VCaP (cell line): ENCODE results near the gene GLRX.

Source experiments
- H3K27ac ChIP-seq: fragments of 450-650 bp; 2 replicates; pipeline ENCODE4 v1.5.1; 2017
- CTCF ChIP-seq: fragments of 450-650 bp; conservative IDR thresholded peaks from 2 replicates; pipeline ENCODE4 v1.5.1; 2017; ENCODE audit warnings: mild to moderate bottlenecking, moderate library complexity

Gene GLRX

DNA sequence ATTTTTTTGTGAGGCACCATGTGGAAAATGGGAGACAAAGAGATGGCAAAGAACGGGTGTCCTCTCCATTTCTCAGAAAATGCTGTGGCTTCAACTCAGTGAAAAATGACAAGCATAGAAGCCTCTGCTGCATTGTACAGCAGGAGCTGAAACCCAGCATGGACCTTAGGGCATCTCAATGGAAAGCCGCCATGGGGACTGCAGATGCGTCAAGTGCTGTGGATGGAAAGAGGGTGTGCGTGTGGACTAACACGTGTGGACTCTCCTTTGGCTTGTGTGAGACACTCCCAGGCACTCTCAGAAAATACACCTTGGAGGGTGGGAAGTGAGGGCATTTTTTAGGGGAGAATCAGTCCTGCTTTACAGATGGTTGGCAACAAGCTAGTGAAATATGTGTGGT, 2.2 kb upstream of the GLRX start:
- H3K27ac ChIP-seq = no peak overlapping the region
- TF ChIP-seq CTCF = no peak

DNA sequence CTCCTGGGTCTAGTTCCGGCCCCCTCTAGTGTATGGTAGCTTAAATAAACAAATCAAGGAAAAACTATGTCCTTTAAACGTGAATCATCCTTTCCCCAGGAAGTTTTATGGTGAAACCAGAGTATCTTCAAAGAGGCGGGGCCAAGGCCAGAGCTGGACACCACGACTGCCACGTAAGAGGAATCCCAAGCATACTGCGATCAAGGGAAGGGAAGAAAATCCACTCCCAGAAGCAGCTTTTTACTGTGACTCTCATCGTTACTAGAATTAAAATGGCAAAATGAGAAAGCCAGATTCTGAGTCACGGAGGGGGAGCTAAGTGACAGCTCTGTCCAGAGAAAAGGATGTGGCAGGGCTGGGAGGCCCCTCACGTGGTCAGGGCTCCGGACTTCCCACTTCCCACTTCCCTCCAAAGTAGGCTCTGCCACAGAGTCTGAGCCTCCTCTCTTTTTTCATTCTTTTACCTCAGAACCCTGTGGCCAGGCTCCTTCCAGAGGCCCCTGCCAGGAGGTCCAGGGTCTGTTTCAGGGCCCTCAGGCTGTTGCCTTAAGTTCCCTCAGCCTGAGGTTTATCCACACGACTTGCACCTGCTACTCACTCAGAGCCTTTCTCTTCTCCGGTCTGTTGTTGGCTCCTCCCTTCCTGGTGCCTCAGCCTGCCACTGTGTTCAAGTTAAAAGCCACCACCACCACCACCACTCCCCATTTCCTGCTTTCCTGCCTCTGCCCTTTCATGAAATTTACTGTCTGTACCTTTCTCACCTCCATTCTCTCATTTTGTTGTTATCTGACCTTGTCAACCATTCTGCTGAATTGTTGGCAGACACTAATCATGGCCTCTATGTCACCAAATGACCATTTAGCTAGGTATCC, 1.4 kb upstream of the GLRX start:
- no peak for TF ChIP-seq CTCF
- H3K27ac ChIP-seq = peak overlapping the region; percentile 81

DNA sequence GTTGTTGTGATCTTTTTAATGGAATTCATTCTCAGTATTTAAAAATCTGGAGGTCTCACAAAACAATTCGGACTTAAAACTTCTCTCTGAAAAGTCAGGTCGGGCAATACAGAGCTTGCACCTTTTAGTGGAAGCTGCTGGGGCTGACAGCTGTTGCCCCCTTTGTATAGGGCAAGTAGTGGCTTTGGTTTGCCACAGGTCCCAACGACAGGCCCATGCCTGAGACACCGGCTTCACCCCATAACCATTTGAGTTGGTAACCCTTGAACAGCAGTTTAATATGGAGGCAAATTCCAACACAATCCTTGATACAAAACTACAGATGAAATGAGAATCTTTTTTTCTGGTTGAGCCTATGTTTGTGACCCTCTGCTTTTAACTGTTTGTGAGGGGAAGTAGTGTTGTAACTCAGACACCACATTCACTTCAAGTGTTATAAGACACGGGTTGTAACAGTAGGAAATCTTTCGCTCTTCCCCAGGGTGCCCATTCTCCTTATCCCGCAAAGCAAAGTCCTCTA, 752 bp upstream of the GLRX start:
- no peak for TF ChIP-seq CTCF
- H3K27ac ChIP-seq = peak overlapping the region; percentile 81

GRCh38 chr5:95822043-95822541, 434 bp downstream of the GLRX start:
- no peak for TF ChIP-seq CTCF
- H3K27ac ChIP-seq = peak overlapping the region; percentile 81

DNA sequence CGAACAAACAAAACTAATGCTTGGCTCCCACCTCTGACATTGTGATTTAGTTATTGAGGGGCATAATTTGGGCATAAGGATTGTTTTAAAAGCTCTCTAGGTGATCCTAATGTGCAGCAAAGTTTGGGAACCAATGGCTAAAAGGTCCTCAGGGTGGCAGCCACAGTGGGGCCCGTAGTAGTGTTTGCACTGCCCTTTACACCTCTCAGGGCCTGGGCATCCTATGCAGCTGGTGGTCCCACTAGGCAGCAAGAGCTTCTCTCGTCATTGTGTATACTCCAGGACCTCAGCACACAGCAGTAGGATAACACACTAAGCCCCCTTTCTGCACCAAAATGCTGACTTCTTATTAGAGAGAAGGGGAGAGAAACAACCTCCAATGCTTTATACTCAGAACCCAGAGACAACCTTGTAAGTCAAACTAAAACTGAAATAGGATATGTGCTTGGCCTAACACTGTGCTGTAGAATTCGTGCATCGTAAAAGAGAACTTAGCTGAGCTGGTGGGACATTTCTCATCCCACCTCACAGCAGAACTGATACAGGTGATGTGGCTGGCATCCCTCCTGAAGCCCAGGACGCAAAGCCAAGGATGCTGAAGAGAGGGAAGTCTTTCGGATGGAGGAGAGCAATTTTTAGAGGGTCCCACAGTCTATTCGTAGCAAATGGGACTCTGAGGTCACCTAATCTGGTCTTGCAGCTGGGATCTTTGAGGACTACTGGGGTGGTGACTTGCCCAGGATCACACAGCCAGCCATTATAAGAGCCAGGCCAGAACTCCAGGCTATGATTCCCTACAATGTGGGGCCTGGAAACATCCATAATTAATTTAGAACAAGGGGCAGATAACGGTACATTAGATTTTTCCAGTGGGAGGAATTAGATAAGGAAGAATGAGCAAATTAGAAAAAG, 1.2 kb downstream of the GLRX start:
- H3K27ac ChIP-seq = peak overlapping the region; percentile 81

GRCh38 chr5:95818181-95819147, 4.1 kb downstream of the GLRX start:
- TF ChIP-seq CTCF = no peak
- H3K27ac ChIP-seq = no peak overlapping the region

More for the DNA sequence above, 1.2 kb downstream of the GLRX start:
- TF ChIP-seq CTCF = no peak
